NCI-H146 treated with DMSO at 0.1 percent for 48 hours (cell line): ENCODE measurements around the gene FUT3.

Source experiments
- DNase-seq: peaks from one replicate; lab custom pipeline; 2025; ENCODE audit not compliant: unreplicated experiment; lab: John Stamatoyannopoulos, UW

The FUT3 gene

DNA sequence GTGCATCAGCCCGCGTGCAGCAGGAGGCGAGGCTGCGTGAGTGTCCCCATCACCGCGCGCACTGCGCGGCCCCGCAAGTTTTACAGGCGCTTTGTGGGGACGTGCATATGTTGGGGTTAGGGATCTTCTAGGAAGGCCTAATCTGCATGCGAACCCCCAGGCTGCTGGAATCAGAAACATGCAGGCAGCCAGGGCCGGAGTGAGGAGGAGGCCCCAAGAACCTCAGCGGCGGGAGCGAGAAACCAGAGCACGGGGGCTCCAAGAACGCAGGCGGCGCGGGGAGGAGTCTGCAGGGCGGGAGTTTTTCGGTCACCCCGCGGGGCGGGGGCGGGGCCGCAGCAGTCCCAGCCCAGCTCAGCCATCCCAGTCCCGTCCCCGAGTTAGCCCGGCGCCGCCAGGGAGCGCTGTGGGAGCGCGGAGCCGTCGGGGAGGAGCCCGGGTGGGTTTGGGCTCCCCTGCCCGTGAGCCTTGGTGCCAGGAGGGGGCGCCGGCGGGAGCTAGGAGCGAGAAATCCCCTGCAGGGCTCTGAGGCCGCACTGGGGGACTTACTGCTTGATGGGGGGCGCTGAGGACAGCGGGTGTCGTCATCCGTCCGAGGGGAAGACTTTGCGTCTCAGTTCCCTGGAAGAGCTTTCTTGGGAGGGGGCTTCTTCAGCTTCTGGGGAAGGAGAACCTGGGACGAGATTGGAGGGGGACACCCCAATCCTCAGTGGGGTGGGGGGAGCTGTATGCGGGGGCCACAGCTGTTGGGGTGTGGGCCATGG is 47.3 kb downstream of the FUT3 start:
- peak; percentile 78 for DNase-seq

DNA sequence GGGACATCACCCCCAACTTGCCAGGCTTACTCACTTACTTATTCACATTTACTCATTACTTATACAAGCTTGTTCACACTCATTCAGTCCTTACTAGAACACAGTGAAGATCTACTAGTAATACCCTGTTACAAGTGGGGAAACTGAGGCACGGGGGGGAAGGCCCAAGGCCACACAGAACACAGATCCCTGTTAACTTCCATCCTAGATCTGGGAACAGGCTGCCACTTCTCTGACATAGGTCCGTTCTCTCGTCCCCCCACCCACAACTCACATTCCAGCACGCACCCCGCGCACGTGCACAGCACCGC is 47.9 kb downstream of the FUT3 start:
- DNase-seq: no peak

GRCh38 chr19:5801796-5802619 is 49.2 kb downstream of the FUT3 start:
- peak; percentile 14 for DNase-seq

DNA sequence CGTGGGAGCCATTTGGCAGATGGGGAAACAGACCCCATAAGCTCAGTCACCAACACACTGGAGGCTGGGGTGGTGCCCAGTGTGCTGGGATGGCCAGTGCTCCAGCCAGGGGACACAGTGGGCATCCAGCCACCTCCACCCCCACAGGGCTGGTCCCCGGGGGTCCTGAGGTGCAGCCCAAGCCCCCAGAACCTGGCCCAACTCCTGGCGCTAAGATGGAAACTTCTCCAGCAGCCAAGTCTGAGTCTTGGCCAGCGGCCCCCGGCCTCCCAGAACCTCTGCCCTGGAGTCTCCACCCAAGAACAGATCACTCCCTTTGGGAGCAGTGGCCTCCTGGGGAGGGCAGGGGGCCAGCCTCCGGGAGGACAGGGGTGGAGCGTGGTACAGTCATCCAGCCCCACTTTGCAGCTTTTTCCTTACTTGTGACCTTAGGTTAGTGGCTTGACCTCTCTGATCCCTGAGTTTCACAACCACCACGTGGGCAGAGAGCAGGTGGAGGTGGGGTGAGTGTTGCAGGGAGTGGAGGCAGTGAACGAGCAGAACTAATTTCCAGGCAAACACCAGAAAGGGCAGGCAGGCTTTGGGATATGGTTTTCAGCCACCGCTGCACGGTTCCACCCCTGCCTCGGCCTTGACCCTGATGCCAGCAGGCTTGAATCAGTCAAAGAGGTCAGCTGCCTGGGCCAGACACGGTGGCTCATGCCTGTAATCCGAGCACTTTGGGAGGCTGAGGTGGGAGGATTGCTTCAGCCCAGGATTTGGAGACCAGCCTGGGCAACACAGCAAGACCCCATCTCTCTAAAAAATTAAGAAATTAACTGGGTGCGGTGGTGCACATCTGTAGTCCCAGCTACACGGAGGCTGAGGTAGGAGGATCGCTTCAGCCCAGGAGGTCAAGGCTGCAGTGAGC is 50.6 kb downstream of the FUT3 start:
- DNase-seq: no peak

DNA sequence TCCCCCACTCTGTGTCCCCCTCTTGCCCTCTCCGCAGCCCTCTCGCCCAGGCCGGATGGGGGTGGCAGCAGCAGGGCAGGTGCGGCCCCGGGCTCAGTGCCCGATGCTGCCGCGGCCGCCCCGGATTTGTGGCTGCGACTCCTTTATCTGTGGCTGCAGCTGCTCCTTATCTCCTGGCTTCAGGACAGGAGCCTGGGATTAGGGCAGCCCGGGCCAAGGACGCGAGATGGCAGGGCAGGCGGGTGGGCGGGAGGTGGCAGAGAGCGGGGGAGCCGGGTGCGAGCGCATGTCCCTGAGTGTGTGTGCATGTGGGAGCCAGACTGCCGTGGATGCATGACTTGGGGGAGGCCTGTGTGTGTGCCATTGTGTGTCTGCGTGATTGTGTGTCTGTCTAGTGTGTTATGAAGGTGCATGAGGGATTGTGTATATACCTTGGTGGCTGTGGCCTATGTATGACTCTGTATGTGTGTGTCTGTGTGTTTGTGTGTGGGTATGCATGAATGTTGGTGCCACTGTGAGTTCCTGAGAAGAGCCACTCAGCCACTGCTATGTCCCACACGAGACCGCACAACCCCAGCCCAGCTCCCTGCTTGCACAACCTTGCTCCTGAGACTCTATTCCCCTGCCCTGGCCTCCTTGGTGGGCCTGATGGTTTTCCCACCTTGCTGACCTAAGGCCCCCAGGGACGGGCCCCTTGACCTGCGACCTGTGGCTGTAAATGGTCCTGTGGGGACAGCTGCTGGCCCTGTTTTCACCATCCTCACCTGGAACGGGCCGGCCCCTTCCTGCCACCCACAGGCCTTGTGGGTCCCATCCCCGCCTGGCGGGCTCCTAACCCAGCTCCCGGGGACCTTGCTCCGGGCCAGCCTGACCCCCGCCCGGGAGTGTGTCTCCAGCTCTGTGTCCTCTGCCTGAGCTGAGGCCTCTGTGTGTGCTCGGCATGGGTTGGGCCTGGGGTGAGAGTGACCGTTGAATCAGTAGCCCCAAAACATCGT is 51.7 kb downstream of the FUT3 start:
- no peak for DNase-seq

DNA sequence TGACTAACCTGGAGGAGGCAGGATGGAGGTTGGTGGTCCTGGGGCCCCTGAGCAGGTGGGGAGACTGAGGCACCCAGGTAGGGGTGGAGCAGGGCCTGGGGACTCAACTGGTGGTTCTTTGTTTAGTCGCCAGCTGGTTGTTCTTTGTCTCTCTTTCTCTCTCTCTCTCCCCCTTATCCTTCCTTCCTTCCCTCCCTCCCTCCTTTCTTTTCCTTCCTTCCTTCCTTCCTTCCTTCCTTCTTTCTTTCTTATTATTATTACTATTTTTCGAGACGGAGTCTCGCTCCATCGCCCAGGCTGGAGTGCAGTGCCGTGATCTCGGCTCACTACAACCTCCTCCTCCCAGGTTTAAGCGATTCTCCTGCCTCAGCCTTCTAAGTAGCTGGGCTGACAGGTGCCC is 53.0 kb downstream of the FUT3 start:
- no peak for DNase-seq

DNA sequence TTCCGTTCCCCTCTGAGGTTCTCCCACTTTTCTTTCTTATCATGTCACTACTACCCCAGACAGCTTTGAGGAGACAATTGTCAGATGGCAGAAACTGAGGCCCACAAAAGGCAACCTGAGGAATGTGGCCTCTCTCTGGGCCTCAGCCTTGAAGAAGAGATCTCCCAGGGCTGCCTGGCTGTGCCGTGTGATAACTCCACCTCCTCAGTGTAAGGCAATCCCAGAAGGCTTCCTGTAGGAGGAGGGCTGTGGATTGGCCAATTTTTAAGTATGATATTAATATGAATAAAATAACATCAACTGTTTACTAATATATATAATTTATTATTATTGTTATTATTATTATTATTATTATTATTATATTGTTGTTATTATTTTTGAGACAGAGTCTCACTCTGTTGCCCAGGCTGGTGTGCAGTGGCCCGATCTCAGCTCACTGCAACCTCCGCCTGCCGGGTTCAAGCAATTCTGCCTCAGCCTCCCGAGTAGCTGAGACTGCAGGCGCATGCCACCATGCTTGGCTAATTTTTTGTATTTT is 55.8 kb downstream of the FUT3 start:
- no peak for DNase-seq

- no peak for DNase-seq
Observed at GRCh38 chr19:5793188-5793587, 58.1 kb downstream of the FUT3 start.
